ENCODE results near the gene KRTAP5-3. TPM values are rescaled to one million over a fixed set of nuclear protein-coding genes. Genes with fewer than 3 reads are reported as not detected.
"Not testable (repeated sequence)": the region's sequence is repeated elsewhere in the genome, so short reads cannot be mapped to it uniquely, and the experiment has no call there.

The KRTAP5-3 gene
- total RNA-seq, 1 donor from 2014 or later, result not detected

DNA sequence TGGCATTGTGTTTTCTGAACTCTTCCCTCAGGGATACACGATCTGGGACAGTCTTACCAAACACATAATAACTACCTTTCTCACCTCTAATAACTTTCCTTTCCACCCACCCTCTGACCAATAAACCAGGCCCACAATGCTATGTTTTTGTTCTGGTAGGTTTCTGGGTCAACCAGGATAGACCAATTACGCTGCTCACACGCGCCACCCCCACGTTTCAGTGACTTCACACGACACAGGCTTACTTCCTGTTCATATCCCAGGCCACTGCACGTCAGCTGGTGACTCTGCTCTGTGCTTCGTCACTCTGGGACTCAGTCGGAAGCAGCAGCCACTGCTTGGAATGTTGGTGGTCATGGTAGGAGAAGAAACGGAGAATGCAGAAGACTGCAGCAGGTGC, 11.2 kb upstream of the KRTAP5-3 start:
- DNase-seq (ENCODE audit: low read depth, low spot score), result no peak

DNA sequence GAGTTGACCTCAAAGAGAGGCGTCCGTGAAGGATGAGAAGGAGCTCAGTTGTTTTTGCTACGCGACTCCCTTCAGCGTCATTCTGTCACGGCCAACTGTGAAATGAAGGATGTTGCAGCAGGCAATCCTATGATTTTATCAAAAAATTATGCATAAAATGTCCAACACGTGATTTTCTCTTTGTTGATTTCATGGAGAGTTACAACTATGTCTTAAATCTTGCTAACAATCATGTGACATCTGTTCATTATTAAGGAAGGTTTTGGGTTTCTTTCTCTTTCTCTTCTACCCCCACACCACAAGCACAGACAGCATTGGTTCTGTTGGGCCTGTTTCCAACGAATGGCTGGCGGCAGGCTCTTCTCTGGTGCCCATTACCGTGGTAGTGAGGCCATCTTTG, 10.0 kb upstream of the KRTAP5-3 start:
- DNase-seq (ENCODE audit: low read depth, low spot score), result no peak

- DNase-seq (ENCODE audit: low read depth, low spot score), result not testable (repeated sequence)
These were observed 362 bp downstream of the KRTAP5-3 start for GRCh38 chr11:1607901-1608300.

GRCh38 chr11:1607156-1607845, 962 bp downstream of the KRTAP5-3 start:
- DNase-seq (ENCODE audit: low read depth, low spot score), result not testable (repeated sequence)

- DNase-seq (ENCODE audit: low read depth, low spot score), result not testable (repeated sequence)
These were observed 2.3 kb downstream of the KRTAP5-3 start for GRCh38 chr11:1605923-1606322.

DNA sequence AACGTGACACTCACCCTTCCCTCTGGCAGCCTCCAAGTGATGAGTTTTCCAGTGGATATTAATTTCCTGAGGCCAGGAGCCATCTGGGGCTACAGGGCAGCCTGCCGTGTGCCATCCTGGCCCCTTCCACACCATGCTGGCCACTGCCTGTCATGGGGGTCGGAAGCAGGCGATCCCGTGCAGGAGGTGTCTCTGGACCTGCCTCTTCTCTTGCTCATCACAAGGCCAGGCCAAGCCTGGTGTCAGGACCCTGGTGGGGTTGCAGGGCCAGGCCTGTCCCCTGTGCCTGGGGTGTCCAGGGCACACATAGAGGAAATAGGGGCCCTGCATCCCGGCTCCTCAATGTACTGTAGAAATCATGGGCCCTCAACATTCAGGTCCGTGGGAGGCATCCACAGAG, 3.6 kb downstream of the KRTAP5-3 start:
- DNase-seq (ENCODE audit: low read depth, low spot score), result no peak

- no peak for DNase-seq (ENCODE audit: low read depth, low spot score)
These were observed 4.1 kb downstream of the KRTAP5-3 start for GRCh38 chr11:1604181-1604580.

DNA sequence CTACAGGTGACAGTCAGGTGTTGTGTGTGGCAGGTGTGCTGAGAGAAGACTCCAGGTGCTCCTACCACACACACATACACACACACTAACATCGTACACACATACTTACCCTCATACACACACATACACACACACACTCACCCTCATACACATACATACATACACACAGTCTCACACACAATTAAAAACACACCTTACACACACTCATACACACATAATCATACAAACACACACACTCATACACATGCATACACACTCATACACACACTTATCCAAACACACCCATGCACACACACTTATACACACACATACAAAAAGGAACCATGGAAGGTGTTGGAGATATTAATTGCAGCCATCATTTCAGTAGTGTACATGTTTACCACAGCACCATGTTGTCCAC, 4.6 kb downstream of the KRTAP5-3 start:
- no peak for DNase-seq (ENCODE audit: low read depth, low spot score)

DNA sequence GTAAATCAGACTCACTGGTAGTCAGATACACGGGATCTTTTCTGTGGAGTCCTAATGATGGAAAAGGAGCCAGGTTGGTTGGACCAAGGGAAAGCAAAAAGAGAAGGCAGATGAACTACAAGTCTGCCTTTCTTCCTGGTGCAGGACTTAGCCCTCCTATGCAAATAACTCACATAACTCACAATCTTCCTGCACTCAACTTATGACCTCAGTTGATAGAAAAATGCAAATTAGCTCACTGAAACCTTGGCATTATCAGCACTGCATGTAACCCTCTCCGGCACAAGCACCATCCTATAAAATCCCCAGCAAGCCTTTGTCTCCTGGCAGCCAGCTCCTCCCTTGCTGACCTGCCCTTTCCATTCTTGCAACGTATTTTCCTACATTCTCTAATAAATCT, 6.6 kb downstream of the KRTAP5-3 start:
- DNase-seq (ENCODE audit: low read depth, low spot score), result not testable (repeated sequence)

DNA sequence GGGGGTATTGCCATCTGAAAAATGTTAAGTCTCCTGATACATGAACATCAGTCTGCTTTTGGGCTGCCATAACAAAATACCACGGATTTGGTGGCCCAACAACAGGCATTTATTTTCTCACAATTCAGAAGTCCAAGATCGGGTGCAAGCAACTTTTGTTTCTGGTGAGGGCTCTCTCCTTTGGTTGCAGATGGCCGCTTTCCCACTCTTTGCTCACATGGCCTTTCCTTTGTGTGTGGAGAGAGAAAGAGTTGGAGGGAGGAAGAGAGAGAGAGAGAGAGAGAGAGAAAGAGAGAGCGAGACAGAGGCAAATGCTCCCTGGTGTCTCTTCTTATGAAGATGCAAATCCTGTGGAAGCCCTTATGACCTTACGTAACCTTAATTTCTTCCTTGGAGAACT, 7.6 kb downstream of the KRTAP5-3 start:
- DNase-seq (ENCODE audit: low read depth, low spot score), result no peak

DNA sequence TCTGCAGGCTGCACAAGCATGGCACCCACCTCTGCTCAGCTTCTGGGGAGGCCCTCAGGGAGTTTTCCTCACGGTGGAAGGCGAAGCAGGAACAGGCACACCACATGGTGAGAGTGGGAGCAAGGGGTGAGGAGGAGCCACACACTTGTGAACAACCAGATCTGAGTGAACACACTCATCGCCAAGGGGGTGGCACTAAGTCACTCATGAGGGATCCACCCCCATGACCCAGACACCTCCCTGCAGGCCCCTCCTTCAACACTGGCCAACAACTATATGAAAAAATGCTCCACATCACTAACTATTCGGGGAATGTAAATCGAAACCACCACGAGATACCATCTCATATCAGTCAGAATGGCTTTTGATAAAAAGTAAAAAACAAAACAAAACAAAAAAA, 9.4 kb downstream of the KRTAP5-3 start:
- DNase-seq (ENCODE audit: low read depth, low spot score), result no peak

- DNase-seq (ENCODE audit: low read depth, low spot score), result not testable (repeated sequence)
These were observed 9.9 kb downstream of the KRTAP5-3 start for GRCh38 chr11:1598406-1598805.

DNA sequence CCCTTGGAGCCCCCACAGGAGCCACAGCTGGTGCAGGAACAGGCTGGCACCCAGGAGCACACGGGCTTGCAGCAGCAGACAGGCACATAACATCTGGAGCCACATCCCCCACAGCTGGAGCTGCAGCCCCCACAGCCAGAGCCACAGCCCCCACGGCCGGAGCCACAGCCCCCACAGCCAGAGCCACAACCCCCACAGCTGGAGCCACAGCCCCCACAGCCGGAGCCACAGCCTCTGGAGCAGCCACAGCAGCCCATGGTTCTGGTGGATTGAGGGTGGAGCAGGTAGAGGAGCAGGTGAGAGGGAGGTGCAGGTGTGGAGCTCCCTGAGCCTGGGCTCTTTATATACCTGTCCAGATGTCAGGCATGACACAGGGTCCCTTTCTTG, 10.3 kb downstream of the KRTAP5-3 start, which contains the start of gene KRTAP5-2:
Gene KRTAP5-2 (minus strand): TSS at position 301 of the 387 bp plus-strand sequence. CDS start 44 bp downstream, at position 257.
- DNase-seq (ENCODE audit: low read depth, low spot score), result no peak

- DNase-seq (ENCODE audit: low read depth, low spot score), result no peak
These were observed 10.8 kb downstream of the KRTAP5-3 start for GRCh38 chr11:1597331-1597993.

DNA sequence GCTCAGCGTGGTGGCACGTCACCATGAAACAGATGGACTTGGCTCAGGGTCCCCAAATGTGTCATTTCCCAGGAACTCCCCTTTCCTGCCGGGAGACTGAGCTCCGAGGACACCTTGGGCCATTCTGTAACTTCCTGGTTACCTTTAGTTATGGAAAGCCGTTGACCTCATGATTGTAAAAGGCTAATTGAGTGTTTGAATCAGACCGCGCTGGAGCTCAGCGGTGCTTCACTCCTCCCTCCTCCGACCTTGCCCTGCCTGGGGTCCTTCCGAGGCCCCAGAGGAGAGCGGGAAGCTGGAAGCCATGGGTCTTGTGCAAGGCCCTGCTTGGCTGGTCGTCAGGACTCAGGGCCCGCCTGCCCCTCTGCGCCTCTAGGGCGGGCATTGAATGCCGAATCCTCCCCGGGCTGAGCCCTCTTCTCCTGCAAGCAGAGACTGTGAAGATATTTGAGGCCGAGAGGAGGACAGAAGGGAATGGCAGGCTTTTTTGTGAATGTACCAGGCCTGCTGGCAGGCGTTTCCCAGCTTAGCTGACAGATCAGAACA, 11.6 kb downstream of the KRTAP5-3 start:
- not testable (repeated sequence) for DNase-seq (ENCODE audit: low read depth, low spot score)

DNA sequence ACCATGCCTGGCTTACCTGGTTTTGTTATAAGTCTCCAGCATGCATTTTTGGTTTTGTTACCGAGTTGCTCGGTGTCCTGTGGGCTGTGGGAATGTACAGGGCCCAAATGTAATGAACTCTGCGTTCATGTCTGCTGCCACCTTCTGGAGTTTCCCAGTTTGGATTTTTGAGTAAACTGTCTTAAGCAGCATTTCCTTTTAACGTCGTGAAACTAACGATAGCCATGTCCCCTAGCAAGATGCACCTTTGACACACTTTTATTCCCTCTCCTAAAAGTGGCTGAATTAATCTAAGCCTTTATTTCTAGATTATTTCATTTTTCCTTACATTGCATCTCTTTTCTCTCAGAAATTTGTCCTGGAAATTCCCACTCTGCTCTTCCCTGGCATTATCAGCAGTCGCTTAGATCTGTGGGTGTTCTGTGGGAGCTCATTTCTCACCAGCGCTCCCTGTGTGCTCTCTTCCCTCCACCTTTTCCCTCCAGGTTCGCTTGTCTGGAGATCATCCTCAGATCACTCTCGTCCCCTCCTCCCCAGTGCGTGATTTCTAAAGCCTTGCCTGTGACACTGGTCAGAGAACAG, 12.2 kb downstream of the KRTAP5-3 start:
- DNase-seq (ENCODE audit: low read depth, low spot score), result not testable (repeated sequence)

DNA sequence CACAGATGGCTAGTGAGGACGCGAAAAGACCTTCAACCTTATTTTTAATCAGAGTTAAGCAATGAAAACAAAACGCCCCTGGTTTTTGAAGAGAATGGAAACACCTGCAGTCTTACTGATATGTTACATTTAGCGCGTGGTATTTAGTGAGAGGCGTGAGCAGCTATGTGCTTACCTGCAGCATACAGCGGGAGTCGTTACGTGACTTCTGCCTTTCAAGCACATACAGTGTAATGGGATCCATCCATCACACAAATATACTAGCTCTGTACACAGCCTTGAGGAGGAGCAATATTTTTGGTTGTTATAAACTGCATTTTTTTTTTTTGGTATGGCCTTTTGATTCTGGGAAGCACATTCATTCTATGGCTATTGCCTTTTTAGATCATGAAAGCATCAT, 15.6 kb downstream of the KRTAP5-3 start:
- DNase-seq (ENCODE audit: low read depth, low spot score), result no peak

DNA sequence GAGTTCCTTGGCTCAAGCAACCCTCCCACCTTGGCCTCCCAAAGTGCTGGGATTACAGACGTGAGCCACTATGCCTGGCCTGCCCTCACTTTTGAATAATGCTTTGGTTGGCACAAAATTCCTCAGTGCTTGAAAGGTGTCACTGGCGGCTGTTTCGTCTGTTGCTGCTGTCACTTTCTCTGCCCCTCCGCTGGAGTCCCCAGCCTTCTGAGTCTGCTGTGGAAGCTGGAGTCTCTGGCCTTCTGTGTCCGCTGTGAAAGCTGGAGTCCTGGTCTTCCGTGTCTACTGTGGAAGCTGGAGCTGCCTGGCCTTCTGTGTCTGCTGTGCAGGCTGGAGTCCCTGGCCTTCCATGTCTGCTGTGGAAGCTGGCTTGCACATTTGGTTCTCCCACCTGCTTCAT, 18.3 kb downstream of the KRTAP5-3 start:
- DNase-seq (ENCODE audit: low read depth, low spot score), result no peak

DNA sequence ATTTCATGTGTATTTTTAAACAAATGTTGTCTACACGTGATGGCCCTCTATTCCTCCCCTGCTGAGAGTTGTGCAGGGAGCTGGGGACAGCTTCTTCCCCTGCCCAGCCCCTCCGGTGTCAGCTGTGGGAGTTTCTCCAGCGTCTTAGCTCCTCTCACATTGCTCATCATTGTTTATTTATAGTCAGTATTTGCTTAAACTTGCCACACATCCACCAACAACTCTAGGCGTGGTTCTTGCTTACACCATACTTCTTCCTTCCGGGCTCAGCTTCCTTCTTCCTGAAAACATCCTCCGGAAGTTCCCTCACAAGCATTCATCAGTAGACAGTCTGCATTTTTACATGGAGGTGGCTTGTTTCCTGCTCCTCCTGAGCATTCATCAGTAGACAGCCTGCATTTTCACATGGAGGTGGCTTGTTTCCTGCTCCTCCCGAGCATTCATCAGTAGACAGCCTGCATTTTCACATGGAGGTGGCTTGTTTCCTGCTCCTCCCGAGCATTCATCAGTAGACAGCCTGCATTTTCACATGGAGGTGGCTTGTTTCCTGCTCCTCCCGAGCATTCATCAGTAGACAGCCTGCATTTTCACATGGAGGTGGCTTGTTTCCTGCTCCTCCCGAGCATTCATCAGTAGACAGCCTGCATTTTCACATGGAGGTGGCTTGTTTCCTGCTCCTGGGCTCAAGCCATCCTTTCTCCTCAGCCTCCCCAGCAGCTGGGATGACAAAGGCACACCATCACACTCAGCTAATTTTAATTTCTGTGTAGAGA, 18.9 kb downstream of the KRTAP5-3 start:
- DNase-seq (ENCODE audit: low read depth, low spot score), result not testable (repeated sequence)

DNA sequence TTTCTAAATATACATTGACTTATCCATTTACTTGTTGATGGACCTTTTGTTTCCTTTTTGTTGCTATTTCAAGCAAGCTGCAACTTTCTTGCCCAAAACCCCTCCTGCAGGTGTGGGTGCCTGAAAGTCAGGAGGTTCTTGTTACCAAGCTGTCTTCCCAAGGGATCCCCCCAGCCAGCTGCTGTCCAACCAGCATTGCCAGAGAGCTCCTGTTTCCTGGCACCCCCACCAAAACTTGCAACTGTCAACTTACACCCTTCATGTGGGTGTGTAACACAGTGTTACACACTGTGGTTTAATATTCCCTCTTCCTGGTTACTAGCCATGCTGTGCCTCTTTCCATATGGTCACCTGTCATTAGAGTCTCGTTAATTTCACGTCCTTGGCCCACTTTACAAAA, 21.6 kb downstream of the KRTAP5-3 start:
- no peak for DNase-seq (ENCODE audit: low read depth, low spot score)

DNA sequence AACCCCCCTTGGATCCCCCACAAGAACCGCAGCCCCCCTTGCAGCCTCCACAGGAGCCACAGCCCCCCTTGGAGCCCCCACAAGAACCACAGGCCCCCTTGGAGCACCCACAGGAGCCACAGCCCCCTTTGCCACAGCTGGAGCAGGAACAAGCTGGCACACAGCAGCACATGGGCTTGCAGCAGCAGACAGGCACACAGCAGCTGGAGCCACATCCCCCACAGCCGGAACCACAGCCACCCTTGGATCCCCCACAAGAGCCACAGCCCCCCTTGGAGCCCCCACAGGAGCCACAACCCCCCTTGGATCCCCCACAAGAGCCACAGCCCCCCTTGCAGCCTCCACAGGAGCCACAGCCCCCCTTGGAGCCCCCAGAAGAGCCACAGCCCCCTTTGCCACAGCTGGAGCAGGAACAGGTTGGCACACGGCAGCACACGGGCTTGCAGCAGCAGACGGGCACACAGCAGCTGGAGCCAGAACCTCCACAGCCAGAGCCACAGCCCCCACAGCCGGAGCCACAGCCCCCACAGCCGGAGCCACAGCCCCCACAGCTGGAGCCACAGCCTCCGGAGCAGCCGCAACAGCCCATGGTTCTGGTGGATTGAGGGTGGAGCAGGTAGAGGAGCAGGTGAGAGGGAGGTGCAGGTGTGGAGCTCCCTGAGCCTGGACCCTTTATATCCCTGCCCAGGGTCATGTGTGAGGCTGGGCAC, 23.4 kb downstream of the KRTAP5-3 start, which contains the start of gene KRTAP5-1:
Gene KRTAP5-1 (minus strand): TSS at position 623 of the 710 bp plus-strand sequence. CDS start 34 bp downstream, at position 589.
- not testable (repeated sequence) for DNase-seq (ENCODE audit: low read depth, low spot score)

All from pulmonary artery endothelial cell (primary cell).